Activated T-helper 1 cell treated with anti-CD3 and anti-CD28 coated beads, Interleukin-12 subunit alpha, Interleukin-12 subunit beta, Interleukin-2, Interleukin-4 antibody, amounts not matched to agents 30 ng/mL and 10 ng/mL and 1 ng/mL, durations not matched to agents 14 hours and 24 hours and 36 hours (primary cell): ENCODE data around the gene FAM72C. TPM values are rescaled to one million over a fixed set of nuclear protein-coding genes. Genes with fewer than 3 reads are reported as not detected.
"Not testable (repeated sequence)": the region's sequence is repeated elsewhere in the genome, so short reads cannot be mapped to it uniquely, and the experiment has no call there.

ENCODE experiments used
- DNase-seq: peaks from one replicate; pipeline ENCODE4 v3.0.0; 2021; ENCODE audit warnings: low spot score
- H3K27ac Mint-ChIP-seq: one replicate; pipeline ENCODE4 v1.8.0; 2021; ENCODE audit warnings: mild to moderate bottlenecking, mixed read lengths
- H3K27me3 Mint-ChIP-seq: one replicate; pipeline ENCODE4 v1.8.0; 2022; ENCODE audit warnings: mild to moderate bottlenecking, moderate library complexity, mixed read lengths; ENCODE audit not compliant: insufficient read depth
- H3K36me3 Mint-ChIP-seq: one replicate; pipeline ENCODE4 v1.8.0; 2021; ENCODE audit warnings: low read depth, mixed read lengths
- H3K4me1 Mint-ChIP-seq: one replicate; pipeline ENCODE4 v1.8.0; 2021; ENCODE audit warnings: low read depth, mixed read lengths
- H3K4me3 Mint-ChIP-seq: one replicate; pipeline ENCODE4 v1.8.0; 2021; ENCODE audit warnings: mild to moderate bottlenecking, moderate library complexity, mixed read lengths
- H3K9me3 Mint-ChIP-seq: one replicate; pipeline ENCODE4 v1.8.0; 2021; ENCODE audit warnings: mixed read lengths
- intact Hi-C: fragments of 100-400 bp; cut with micrococcal nuclease; formaldehyde crosslinking; loops from one replicate; pipeline ENCODE4 v1.15.1; 2024
- total RNA-seq: library from RNA; stranded (reverse); gene quantifications from 2 replicates; pipeline ENCODE4 v1.2.3, GENCODE V29; 2022

Gene FAM72C
- 11.3 and 15.2 TPM in 2 replicates for total RNA-seq

GRCh38 chr1:143971924-143972700, at the start of gene FAM72C:
Gene FAM72C (minus strand): TSS chr1:143971986. CDS start chr1:143971141, 845 bp downstream.
- H3K27ac Mint-ChIP-seq, H3K9me3 Mint-ChIP-seq, DNase-seq, intact Hi-C loops, H3K4me1 Mint-ChIP-seq, H3K4me3 Mint-ChIP-seq, H3K27me3 Mint-ChIP-seq, H3K36me3 Mint-ChIP-seq: not testable (repeated sequence)

DNA sequence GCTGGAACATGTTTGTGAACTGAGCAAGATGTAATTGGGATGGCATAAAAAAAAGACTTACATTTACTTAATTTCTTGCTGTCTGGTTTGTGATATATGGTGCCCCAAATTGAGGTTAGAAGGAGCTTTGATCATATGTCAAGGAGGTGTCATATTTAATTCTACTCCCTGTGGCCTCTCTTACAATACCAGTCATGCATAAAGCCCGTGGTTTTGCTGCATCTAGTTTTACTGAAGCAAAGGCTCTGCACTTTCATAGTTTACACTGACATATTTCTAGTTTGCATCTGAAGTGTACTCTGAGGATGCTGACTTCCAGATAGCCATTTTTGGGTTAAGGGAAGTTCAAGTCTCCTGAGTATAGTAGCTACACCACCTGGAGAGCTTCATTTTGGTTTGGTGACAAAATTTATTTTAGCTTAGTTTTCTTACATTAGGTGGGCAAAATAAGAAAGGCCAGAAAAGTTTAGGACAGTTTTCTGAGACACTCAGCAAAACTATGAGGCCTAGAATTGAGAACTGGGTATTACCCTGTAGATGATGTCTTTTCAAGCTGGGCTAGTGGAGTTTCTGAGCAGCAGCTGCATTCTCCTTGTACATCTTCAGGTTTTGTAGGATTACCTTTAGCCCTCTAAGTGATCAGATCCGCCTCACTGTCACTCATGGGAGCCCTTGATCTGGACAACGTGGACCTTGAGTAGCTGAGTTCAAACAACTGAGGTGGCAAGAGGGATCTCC, 48.4 kb upstream of the FAM72C start:
- H3K9me3 Mint-ChIP-seq, H3K4me1 Mint-ChIP-seq, H3K36me3 Mint-ChIP-seq, H3K27me3 Mint-ChIP-seq, H3K4me3 Mint-ChIP-seq, DNase-seq, intact Hi-C loops, H3K27ac Mint-ChIP-seq: not testable (repeated sequence)

GRCh38 chr1:144019101-144019500, 47.3 kb upstream of the FAM72C start:
- H3K27ac Mint-ChIP-seq, H3K27me3 Mint-ChIP-seq, H3K4me1 Mint-ChIP-seq, H3K9me3 Mint-ChIP-seq, DNase-seq, H3K36me3 Mint-ChIP-seq, intact Hi-C loops, H3K4me3 Mint-ChIP-seq: not testable (repeated sequence)

- H3K27ac Mint-ChIP-seq, intact Hi-C loops, H3K4me3 Mint-ChIP-seq, H3K9me3 Mint-ChIP-seq, H3K36me3 Mint-ChIP-seq, H3K27me3 Mint-ChIP-seq, DNase-seq, H3K4me1 Mint-ChIP-seq: not testable (repeated sequence)
These were observed 43.6 kb upstream of the FAM72C start for GRCh38 chr1:144015180-144015966.

DNA sequence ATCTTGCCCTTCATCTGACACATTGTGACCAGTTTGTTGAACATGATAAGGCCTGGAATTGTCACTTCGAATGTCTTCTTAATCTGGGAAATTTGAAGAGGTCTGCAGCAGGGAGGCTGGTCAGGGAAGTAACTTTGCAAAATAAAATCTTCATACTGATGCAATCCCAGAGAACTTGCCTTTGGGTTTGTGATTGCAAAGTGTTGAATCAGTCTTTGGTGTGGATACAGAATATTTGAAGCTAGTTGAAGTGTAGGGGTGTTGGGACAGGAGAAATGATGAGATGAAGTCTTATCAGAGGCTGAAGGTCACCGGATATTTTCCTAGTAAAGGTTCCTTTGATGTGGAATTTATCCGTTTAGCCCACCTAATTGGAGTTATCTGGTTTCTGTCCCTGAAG, 42.7 kb upstream of the FAM72C start:
- H3K4me1 Mint-ChIP-seq, H3K27ac Mint-ChIP-seq, H3K27me3 Mint-ChIP-seq, intact Hi-C loops, DNase-seq, H3K4me3 Mint-ChIP-seq, H3K36me3 Mint-ChIP-seq, H3K9me3 Mint-ChIP-seq: not testable (repeated sequence)

- H3K36me3 Mint-ChIP-seq, H3K27ac Mint-ChIP-seq: not testable (repeated sequence)
These were observed 42.3 kb upstream of the FAM72C start for GRCh38 chr1:144014121-144014520.

DNA sequence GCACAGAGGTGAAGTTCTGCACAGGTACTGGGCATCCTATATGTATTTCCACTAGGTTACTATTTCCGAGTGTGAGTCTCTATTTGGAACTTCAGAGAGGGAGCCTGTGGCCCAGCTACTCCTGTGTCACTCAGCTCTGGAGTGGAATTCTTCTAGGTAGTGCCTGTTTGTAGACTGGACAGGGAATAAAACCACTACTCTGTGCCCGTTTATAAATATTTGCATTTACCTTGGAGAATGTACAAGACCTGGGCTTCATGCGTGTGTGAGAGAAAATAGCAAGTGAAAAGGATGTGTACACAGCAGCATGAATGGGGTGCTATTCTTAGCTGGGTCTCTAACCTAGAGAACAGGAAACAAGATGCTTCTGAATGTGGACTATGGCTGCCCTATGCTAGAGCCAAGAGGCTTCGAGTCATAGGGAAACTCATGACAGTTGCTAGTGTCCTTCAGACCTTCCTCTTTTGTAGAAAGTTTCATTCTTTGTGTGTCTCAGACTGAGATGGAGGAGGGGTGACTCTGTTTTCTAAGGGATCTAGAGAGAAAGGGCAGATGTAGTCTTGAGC, 40.5 kb upstream of the FAM72C start:
- H3K27me3 Mint-ChIP-seq, H3K36me3 Mint-ChIP-seq, H3K4me1 Mint-ChIP-seq, DNase-seq, intact Hi-C loops, H3K9me3 Mint-ChIP-seq, H3K27ac Mint-ChIP-seq, H3K4me3 Mint-ChIP-seq: not testable (repeated sequence)

More at GRCh38 chr1:144014121-144014520, 42.3 kb upstream of the FAM72C start:
- H3K9me3 Mint-ChIP-seq, H3K27me3 Mint-ChIP-seq, intact Hi-C loops, H3K4me1 Mint-ChIP-seq, DNase-seq, H3K4me3 Mint-ChIP-seq: not testable (repeated sequence)

GRCh38 chr1:144009410-144009809, 37.6 kb upstream of the FAM72C start:
- H3K9me3 Mint-ChIP-seq, intact Hi-C loops, H3K4me1 Mint-ChIP-seq, H3K36me3 Mint-ChIP-seq, H3K27ac Mint-ChIP-seq, H3K27me3 Mint-ChIP-seq, DNase-seq, H3K4me3 Mint-ChIP-seq: not testable (repeated sequence)

GRCh38 chr1:144004259-144004658, 32.5 kb upstream of the FAM72C start:
- DNase-seq, H3K9me3 Mint-ChIP-seq, intact Hi-C loops, H3K36me3 Mint-ChIP-seq, H3K4me3 Mint-ChIP-seq, H3K27ac Mint-ChIP-seq, H3K4me1 Mint-ChIP-seq, H3K27me3 Mint-ChIP-seq: not testable (repeated sequence)

DNA sequence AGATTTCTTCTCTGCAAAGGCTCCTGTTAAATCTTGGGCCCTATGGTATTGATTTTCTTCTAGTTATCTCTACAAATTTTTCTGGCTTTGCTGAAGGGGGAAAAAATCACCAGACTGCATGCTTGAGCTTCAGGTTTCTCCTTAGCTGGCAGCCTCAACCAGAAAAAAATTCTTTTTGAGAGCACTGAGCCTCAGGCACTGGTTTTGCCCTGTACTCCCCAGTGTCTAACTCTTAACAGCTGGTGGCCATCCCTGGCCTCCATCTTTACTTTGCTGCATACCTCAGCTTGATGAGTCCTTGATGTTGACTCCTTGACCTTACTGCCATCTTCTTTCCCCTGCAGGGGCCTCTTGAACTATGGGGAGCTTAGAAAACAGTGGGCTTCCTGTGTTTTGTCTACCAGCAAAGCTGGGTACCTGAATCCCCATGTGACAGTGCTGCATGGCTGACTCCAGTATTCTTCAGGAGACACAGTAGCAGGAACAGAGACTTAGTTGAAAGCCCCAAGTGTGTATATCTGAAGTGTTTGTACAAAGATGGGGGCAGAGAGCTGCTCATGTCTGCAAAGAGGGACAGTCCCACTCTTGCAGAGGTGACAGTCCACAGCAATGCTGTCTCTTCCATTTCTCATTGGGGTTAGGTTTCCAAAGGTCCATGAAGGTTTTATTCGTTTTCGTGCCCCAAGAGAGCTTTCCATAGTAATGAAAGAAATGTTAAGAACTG, 31.7 kb upstream of the FAM72C start:
- H3K27me3 Mint-ChIP-seq, H3K4me3 Mint-ChIP-seq, H3K36me3 Mint-ChIP-seq, H3K9me3 Mint-ChIP-seq, intact Hi-C loops, H3K4me1 Mint-ChIP-seq, H3K27ac Mint-ChIP-seq, DNase-seq: not testable (repeated sequence)

- H3K4me1 Mint-ChIP-seq, intact Hi-C loops, H3K27ac Mint-ChIP-seq, DNase-seq, H3K27me3 Mint-ChIP-seq, H3K9me3 Mint-ChIP-seq, H3K4me3 Mint-ChIP-seq, H3K36me3 Mint-ChIP-seq: not testable (repeated sequence)
These were observed 30.5 kb upstream of the FAM72C start for GRCh38 chr1:144002141-144002881.

GRCh38 chr1:144001077-144001476, 29.3 kb upstream of the FAM72C start:
- H3K36me3 Mint-ChIP-seq, intact Hi-C loops, H3K4me3 Mint-ChIP-seq, H3K27me3 Mint-ChIP-seq, H3K9me3 Mint-ChIP-seq, DNase-seq, H3K27ac Mint-ChIP-seq, H3K4me1 Mint-ChIP-seq: not testable (repeated sequence)
